Esophagus muscularis mucosa (tissue), 3 donors: ENCODE measurements around the gene PIR.

Source experiments
- EP300 ChIP-seq: sonication (generic); formaldehyde crosslinking; IDR thresholded peaks from one replicate; pipeline ENCODE4 v1.6.1; 2017; ENCODE audit warnings: antibody characterized with exemption
- TF ChIP-seq, protein P1 (sequence below), 3 experiments: fragments of 200-600 bp in 2 of 3; fragments of 450-650 bp in 1 of 3; sonication (generic) in 2 of 3; IDR thresholded peaks; one replicate each; pipeline ENCODE4 v1.5.1; 2017 to 2019; ENCODE audit warnings: antibody characterized with exemption in 3 of 3, mild to moderate bottlenecking in 2 of 3, moderate library complexity in 1 of 3

DNA sequence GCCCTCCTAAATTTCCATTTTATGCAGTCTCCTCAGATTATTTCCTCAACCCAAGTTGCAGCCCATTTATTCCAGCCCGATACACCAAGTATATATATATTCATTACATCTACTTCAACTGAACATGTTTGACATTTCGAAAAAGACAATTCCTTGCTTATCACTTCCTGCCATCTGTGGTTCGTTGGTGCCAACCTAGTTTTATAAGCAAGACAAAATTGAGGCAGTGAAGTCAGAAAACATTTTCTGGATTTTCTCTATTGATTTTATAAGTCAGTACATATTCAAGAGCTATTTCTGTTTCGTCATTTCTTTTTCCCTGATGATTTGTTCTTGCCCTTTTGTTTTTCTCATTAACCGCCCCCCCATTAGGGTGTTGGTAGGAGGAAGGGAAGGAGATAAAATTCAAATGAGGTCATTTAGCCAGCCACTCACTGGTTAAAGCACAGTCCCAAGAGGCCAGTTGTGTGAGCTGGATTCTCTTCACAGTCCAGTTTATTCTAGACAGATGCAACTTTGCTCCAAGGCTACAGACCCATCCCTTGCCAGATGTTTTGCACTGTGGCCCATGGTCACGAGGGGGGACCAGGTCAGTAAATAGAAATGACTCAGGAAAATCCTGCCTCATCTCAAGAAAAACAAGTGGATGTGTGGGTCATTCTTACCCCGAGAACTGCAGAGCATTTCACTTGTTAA is 88.6 kb downstream of the PIR start:
- TF ChIP-seq, protein P1, sequence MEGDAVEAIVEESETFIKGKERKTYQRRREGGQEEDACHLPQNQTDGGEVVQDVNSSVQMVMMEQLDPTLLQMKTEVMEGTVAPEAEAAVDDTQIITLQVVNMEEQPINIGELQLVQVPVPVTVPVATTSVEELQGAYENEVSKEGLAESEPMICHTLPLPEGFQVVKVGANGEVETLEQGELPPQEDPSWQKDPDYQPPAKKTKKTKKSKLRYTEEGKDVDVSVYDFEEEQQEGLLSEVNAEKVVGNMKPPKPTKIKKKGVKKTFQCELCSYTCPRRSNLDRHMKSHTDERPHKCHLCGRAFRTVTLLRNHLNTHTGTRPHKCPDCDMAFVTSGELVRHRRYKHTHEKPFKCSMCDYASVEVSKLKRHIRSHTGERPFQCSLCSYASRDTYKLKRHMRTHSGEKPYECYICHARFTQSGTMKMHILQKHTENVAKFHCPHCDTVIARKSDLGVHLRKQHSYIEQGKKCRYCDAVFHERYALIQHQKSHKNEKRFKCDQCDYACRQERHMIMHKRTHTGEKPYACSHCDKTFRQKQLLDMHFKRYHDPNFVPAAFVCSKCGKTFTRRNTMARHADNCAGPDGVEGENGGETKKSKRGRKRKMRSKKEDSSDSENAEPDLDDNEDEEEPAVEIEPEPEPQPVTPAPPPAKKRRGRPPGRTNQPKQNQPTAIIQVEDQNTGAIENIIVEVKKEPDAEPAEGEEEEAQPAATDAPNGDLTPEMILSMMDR (IDR thresholded peaks at IDR 0.05): no peak
- no peak for TF ChIP-seq EP300
